Heart left ventricle (tissue), 16 donors: ENCODE data around the gene CADM2. TPM values are rescaled to one million over a fixed set of nuclear protein-coding genes. Genes with fewer than 3 reads are reported as not detected.

Source experiments
- ATAC-seq, 4 donors: fragments of 200-7000 bp; cut with Tn5 transposase; one replicate each; pipeline ENCODE4 v1.9.1; 2020 to 2022; ENCODE audit warnings: moderate library complexity in 4 of 4, mild to moderate bottlenecking in 3 of 4, moderate number of reproducible peaks in 1 of 4
- DNase-seq, 5 donors: peaks; one replicate each; pipeline ENCODE4 v3.0.0-alpha.2; 2020
- H3K27ac ChIP-seq, 12 donors: fragments of 200-600 bp; sonication (generic) in 4 of 12; one replicate each; pipeline versions ENCODE4 v1.5.0 to v1.8.0; 2016 to 2022; ENCODE audit warnings: mild to moderate bottlenecking in 2 of 12
- H3K27me3 ChIP-seq, 9 donors: fragments of 200-600 bp; sonication (generic) in 2 of 9; one replicate each; pipeline versions ENCODE4 v1.5.1 to v1.8.0; 2016 to 2022; ENCODE audit warnings: mild to moderate bottlenecking in 3 of 9
- H3K36me3 ChIP-seq, 9 donors: fragments of 200-600 bp; sonication (generic) in 2 of 9; one replicate each; pipeline versions ENCODE4 v1.5.0 to v1.8.0; 2018 to 2022; ENCODE audit warnings: mild to moderate bottlenecking in 2 of 9
- H3K4me1 ChIP-seq, 12 donors: fragments of 200-600 bp; sonication (generic) in 4 of 12; one replicate each; pipeline versions ENCODE4 v1.5.0 to v1.8.0; 2016 to 2022; ENCODE audit warnings: mild to moderate bottlenecking in 3 of 12
- H3K4me3 ChIP-seq, 12 donors: fragments of 200-600 bp; sonication (generic) in 4 of 12; one replicate each; pipeline versions ENCODE4 v1.5.0 to v1.8.0; 2017 to 2022; ENCODE audit warnings: mild to moderate bottlenecking in 9 of 12, moderate library complexity in 4 of 12
- H3K9me3 ChIP-seq, 12 donors: fragments of 200-600 bp; sonication (generic) in 4 of 12; one replicate each; pipeline versions ENCODE4 v1.5.0 to v1.8.0; 2016 to 2022; ENCODE audit warnings: mild to moderate bottlenecking in 1 of 12
- POLR2A ChIP-seq, 2 donors: fragments of 450-650 bp; IDR thresholded peaks; one replicate each; pipeline ENCODE4 v1.6.1; 2017; ENCODE audit warnings: antibody characterized with exemption in 2 of 2, mild to moderate bottlenecking in 2 of 2, moderate library complexity in 2 of 2
- WGBS, 4 donors: extraction: QIAGEN DNeasy Blood & Tissue Kit in 2 of 4; methylation state at CpG; one replicate each; pipeline versions ENCODE4 v1.1.5 to v1.1.7; 2013 to 2018; 5-methylcytosine and 5-hydroxymethylcytosine counted together
- intact Hi-C, 10 donors: fragments of 100-400 bp; cut with DNase I; formaldehyde crosslinking; loops; one replicate each; pipeline versions ENCODE4 v1.11.1 to v1.14.2; 2022
- polyA plus RNA-seq, 2 donors: library from polyadenylated mRNA; stranded (reverse); fragments of 200-250 nt; gene quantifications; one replicate each; pipeline ENCODE4 v1.2.3, GENCODE V29; 2013
- total RNA-seq, 9 donors: library from RNA; depleted of rRNA in 2 of 9; stranded (reverse); fragments of >200 nt in 2 of 9; fragmentation: NEBNext Ultra II Directional in 3 of 9; extraction: Animal tissue kit (Norgen Biotek cat#: 25700) in 3 of 9; gene quantifications; one replicate each; pipeline versions ENCODE4 v1.1.0 to v1.2.4, GENCODE V29; 2016 to 2023
- TF ChIP-seq, protein P1 (sequence below), 12 donors: fragments of 200-600 bp; sonication (generic) in 4 of 12; IDR thresholded peaks; one replicate each; pipeline versions ENCODE4 v1.5.0 to v1.8.0; 2018 to 2022; ENCODE audit warnings: antibody characterized with exemption in 12 of 12, mild to moderate bottlenecking in 5 of 12
- donor health status: ischemic (EF 13 %, LVEDD 7.1; RV severe dilation, severe dysfunction).
- donor health status: healthy with polysubstance abuse.
- donor health status: DM: no; HTN: yes; CAD: no.
- donor health status: DM: no; HTN: no; CAD: no.
- donor health status: ischemic (EF 25% LVEDD 6.9; RV normal size, moderate dysfunction).
- donor health status: ischemic (EF 25% LVEDD 5.7; RV mildly dilated, moderate dysfunction).
- donor health status: healthy.
- donor health status: DM: yes; HTN: yes; CAD: no.
- donor health status: ischemic (EF 35%, LVEDD 5.7; RV mildly dilated, moderate dysfunction).
- donor health status: nonischemic (EF 11% LVEDD 7.7; RV severe dilation, severe dysfunction).
- donor health status: DM: yes; HTN: yes; CAD: no.
- donor health status: PGD.
- donor health status: ischemic (EF 29% LVEDD 5.4; RV normal size, mild dysfunction).
- donor health status: nonischemic (EF 23%, LVEDD 6.1; RV moderate dilation, normal function).

The CADM2 gene
- total and polyA plus RNA-seq, 11 donors, result 0.19 to 2.3 (median 0.69) TPM

DNA sequence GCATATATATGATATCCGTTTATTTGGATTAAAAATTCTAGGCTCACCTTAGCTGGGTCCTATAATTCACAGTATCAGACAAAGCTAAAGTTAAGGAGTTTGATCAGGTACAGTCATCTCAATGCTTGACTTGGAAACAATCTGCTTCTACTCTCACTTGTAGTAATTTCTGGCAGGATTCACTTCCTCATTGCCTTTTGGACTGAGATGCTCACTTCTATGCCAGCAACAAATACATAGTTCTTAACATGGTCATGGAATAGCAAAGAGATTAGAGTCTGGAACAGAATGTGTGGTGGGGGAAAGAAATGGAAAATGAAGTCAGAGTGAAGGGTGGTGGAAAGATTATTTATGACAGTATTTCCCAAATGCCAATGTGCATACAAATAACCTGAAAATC, 693.6 kb downstream of the CADM2 start:
- ATAC-seq (no peak), DNase-seq (no peak)
- H3K4me3 ChIP-seq, result no peak overlapping the region
- H3K36me3 ChIP-seq, result no peaks in the 10 kb centered on the region
- H3K27me3 ChIP-seq, result no peaks in the 10 kb centered on the region
- no peaks in the 10 kb centered on the region for H3K4me1 ChIP-seq
- intact Hi-C loops, result no loop called here
- H3K9me3 ChIP-seq, result no peaks in the 10 kb centered on the region
- TF ChIP-seq POLR2A (IDR thresholded peaks at IDR 0.05), result no peak
- TF ChIP-seq, protein P1, sequence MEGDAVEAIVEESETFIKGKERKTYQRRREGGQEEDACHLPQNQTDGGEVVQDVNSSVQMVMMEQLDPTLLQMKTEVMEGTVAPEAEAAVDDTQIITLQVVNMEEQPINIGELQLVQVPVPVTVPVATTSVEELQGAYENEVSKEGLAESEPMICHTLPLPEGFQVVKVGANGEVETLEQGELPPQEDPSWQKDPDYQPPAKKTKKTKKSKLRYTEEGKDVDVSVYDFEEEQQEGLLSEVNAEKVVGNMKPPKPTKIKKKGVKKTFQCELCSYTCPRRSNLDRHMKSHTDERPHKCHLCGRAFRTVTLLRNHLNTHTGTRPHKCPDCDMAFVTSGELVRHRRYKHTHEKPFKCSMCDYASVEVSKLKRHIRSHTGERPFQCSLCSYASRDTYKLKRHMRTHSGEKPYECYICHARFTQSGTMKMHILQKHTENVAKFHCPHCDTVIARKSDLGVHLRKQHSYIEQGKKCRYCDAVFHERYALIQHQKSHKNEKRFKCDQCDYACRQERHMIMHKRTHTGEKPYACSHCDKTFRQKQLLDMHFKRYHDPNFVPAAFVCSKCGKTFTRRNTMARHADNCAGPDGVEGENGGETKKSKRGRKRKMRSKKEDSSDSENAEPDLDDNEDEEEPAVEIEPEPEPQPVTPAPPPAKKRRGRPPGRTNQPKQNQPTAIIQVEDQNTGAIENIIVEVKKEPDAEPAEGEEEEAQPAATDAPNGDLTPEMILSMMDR (IDR thresholded peaks at IDR 0.05), result no peak
- no peak overlapping the region for H3K27ac ChIP-seq
- 74 to 97% (median 84%) methylated on average over 1 of the region's 1 CpG for WGBS, 4 donors

DNA sequence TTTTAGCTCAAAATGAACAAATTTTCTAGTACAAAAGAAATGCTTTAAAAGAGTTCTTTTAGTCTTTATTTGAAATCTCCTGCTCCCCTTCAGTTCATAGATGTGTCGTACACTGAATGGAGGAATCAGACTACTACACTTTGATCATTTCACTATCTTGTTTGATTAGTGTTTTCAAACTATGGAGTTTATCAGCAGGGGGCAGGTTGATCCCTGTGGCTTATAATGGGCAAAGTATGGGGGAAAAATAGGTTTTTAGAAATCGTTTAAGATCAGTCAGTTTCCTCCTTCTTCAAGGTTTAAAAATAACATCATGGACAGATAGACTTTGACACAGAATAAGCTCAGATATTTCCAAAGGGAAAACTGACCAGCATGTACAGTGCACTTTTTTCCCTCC, 701.7 kb downstream of the CADM2 start:
- no peaks in the 10 kb centered on the region for H3K4me1 ChIP-seq
- intact Hi-C loops, result no loop called here
- no peaks in the 10 kb centered on the region for H3K9me3 ChIP-seq
- ATAC-seq (no peak), DNase-seq (no peak)
- TF ChIP-seq, protein P1 (IDR thresholded peaks at IDR 0.05), result no peak
- TF ChIP-seq POLR2A (IDR thresholded peaks at IDR 0.05), result no peak
- WGBS, 4 donors, result 50 to 61% (median 56%) methylated on average over 2 of the region's 2 CpGs
- no peaks in the 10 kb centered on the region for H3K36me3 ChIP-seq
- H3K27ac ChIP-seq, result no peak overlapping the region
- H3K27me3 ChIP-seq, result no peaks in the 10 kb centered on the region
- no peak overlapping the region for H3K4me3 ChIP-seq

DNA sequence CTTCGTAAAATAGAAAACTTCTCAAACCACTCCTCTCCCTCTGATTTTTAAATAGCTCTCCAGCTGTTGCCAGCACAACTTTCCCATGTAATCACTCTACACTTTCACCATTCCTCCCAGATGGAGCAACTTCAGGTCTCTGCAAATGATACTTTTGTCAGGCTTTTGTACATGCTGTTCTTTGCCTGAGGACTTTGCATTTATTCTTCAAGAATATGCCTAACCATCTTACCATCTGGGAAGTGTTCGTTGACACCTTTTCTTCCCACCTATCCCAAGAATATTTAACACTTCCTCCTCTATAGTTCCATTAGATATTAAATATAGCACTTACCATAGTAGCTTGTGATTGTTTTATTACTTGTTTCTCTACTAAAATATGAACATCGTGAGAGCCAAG, 703.7 kb downstream of the CADM2 start:
- H3K4me3 ChIP-seq, result no peak overlapping the region
- intact Hi-C loops, result no loop called here
- TF ChIP-seq POLR2A (IDR thresholded peaks at IDR 0.05), result no peak
- TF ChIP-seq, protein P1 (IDR thresholded peaks at IDR 0.05), result no peak
- WGBS, 4 donors, result 68 to 80% (median 73%) methylated on average over 3 of the region's 3 CpGs
- no peak for DNase-seq
- H3K36me3 ChIP-seq, result no peaks in the 10 kb centered on the region
- H3K4me1 ChIP-seq, result no peaks in the 10 kb centered on the region
- H3K9me3 ChIP-seq, result peaks cover 0 to 3% (median 0%) of the 10 kb centered on the region in 12 donors
- ATAC-seq, result no peak
- H3K27me3 ChIP-seq, result no peaks in the 10 kb centered on the region
- no peak overlapping the region for H3K27ac ChIP-seq

- ATAC-seq, result no peak
- Histone ChIP-seq H3K27ac (no peak overlapping the region), H3K27me3 (no peaks in the 10 kb centered on the region), H3K36me3 (no peaks in the 10 kb centered on the region), H3K9me3 (peaks cover 0 to 7% (median 0%) of the 10 kb centered on the region in 12 donors), H3K4me3 (no peak overlapping the region), H3K4me1 (no peaks in the 10 kb centered on the region)
- WGBS, 4 donors, result 78 to 84% (median 81%) methylated on average over 5 of the region's 5 CpGs
- TF ChIP-seq, protein P1 (IDR thresholded peaks at IDR 0.05), result no peak
- no peak for TF ChIP-seq POLR2A (IDR thresholded peaks at IDR 0.05)
- intact Hi-C loops, result no loop called here
- no peak for DNase-seq
Measured at GRCh38 chr3:85667744-85668143, 709.0 kb downstream of the CADM2 start.
